DMS114 treated with DMSO at 0.1 percent for 48 hours (cell line): ENCODE results near the gene BET1.
"Not testable (repeated sequence)": the region's sequence is repeated elsewhere in the genome, so short reads cannot be mapped to it uniquely, and the experiment has no call there.

Experiments used
- DNase-seq: peaks from one replicate; lab custom pipeline; 2025; ENCODE audit not compliant: unreplicated experiment; lab: John Stamatoyannopoulos, UW

The BET1 gene, protein sequence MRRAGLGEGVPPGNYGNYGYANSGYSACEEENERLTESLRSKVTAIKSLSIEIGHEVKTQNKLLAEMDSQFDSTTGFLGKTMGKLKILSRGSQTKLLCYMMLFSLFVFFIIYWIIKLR

DNA sequence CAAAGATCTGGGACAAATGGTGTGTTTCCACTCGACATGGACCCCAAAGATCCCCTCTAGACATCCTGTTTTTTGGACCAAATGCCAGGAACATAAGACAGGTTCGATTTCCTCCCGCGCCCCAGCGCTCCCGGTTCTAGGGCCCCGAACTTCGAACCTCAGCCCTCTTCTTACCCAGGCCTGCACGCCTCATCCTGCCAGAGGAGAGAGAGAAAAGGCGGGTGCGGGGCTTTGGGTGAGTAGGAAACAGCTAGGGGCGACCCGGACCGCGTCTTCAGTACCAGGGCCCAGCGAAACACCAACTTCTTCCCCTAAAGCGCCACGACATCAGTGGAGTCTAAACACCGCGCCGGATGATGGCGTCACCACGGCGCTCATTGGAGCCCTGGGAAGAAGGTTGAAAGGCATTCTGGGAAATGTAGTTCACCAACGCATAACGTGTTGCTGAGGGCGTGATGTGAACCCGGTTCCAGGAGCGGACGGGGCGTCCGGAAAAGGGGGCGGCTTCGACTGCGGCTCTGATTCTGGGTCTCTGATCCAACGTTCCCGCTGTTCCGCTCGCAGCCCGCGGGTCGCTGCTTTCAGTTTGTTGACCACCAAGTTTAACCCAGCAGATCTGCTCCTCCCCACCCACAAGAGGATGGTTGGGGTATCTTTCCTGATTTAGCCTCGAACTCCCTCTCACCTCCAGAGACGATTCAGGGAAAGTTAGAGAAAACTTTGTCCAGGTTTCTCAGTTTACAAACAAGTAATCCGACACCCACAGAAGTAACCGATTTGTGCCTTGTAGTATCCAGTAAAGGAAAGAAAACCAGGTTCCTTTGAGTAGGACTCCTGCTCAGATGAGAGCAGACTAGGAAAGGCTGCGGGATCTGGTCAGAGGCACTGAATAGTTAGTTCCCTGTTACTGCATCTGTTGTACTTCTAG is at the start of gene BET1:
BET1 (minus strand) TSS at position 332 of the 928 bp plus-strand sequence; CDS start at position 193, 139 bp downstream.
- DNase-seq, result peak; percentile 91

DNA sequence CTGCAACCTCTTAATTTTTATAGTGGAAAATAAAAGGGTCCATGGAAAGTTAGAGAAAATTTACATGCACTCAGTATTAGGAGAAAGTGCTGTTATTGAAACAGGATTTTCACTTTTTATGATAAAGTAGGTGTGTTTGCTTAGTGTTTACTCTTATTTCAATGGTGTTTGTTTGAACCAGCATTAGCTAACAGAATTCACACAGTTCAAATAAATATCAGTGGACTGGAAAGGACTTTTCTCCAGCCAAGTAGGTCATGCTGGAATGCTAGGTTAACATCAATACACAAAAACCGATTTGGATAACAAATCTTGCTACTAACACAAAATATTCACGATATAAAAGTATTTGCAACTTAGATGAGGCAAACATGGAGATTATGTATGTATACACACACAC is 49.4 kb upstream of the BET1 start:
- no peak for DNase-seq

DNA sequence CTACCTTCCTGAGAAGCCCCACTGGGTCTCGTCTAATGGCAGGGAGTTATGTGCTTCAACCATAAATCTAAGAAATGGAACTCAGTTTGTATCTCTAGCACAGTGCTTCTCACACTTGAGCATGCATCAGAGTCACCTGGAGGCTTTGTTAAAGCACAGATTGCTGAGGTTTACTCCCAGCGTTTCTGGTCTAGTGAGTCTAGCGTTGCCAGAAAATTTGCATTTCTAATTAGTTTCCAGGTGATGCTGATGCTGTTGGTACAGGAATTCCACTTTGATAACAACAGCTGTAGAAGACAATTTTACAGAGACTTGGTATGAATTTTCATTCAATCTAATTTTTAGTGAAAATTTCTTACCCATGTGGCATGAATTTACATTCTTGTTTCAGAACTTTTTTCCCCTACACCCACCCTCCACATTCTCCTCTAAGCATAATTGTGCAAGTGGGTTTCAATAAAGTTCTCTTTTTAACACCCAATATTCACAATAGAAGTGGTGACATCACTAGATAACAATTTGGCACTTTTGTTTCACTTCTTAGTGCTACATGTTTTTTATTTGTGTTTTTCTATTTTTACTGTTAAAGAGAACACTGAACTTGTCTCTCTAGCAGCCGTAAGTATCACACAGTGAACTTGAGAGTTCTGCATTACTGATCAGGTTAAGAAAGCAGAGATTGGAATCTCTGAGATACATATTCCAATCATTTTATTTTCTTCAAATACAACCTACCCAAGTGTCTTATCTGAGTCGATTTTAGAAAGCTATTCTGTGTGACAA is 48.4 kb upstream of the BET1 start:
- DNase-seq, result no peak

DNA sequence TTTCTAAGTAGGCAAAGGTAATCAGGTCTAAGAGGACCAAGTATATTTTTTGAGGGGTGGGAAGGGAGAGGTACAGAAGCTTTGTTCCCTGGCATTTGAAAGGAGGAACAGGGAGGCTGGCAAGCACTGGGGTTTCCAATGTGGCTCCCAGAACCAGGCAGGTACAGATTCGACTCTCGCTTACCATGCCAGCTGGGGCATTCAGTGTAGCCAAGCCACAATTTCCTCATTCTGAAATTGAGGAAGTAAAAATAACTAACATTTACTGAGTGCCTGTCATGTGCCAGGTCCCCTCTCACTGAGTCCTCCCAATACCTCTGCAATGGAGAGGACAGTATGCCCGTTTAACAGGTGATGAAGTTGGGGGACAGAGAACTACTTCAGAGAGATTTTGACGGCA is 45.9 kb upstream of the BET1 start:
- no peak for DNase-seq

DNA sequence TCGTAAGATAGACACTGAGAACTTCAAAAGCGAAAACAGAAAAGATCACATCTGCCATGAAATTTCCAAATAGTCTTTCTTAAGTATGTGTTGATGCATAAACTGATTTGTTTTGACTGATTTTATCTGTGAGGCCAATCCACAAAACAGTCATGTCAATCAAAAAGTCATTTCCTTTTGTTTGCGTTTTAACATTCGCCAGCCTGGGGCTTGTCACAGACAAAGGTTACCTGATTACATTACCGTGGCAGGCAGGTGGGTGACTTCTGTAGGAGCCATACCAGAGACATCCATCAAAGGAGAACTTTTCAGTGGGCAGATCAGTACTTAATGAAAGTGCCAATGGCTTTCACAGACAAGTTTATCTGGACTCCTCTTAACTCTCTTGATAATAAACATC is 45.5 kb upstream of the BET1 start:
- no peak for DNase-seq

DNA sequence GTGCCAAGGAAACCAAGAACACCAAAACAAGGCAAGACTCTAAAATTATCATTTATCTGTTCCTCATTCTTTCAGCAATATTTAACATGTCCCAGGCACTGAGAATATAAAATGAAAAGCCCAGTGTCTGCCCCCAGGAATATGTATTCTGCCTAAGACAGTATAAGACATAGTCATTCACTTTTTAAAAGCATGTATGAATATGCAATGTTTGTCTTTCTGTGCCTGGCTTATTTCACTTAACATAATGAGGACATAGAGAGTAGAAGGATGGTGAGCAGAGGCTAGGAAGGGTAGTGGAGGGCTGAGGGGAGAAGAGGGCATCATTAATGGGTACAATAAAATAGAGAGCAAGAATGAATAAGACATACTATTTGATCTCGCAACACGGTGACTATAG is 44.6 kb upstream of the BET1 start:
- no peak for DNase-seq

DNA sequence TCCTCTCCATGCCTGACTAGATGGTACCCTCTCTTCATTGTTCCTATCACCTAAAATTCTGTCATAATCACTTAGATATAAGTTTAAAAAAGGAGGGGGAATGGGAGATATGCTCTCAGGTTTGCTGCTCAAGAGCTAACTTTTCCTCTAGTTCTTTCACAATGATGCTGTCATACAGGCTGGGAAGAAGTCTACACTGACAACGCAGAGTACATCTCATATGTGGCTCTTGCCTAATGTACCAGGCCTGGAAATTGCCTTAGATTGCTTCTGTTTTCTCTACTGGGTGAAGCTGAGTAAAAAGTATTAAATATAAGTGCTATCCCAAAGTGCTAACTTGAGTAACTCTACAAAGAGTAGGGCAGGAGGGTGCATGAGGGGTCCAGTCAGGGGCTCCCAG is 43.8 kb upstream of the BET1 start:
- DNase-seq, result no peak

DNA sequence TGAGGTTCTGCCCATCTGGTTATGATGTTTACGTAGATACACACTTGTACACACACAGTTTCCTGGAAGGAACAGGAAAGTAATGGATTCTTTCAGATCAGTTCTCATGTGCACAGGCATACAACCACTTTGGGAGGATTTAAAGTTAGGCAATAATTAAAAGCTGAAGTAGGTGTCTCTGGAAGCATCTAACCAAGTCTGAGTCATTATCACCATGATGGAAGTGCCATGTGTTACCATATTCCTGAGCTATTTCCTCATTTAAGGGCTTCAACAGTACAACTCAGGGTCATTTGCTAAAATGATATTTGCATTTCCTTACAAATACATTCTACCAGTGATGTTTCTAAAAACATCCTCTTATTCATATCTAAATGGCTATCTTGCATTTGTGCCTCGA is 41.4 kb upstream of the BET1 start:
- no peak for DNase-seq

DNA sequence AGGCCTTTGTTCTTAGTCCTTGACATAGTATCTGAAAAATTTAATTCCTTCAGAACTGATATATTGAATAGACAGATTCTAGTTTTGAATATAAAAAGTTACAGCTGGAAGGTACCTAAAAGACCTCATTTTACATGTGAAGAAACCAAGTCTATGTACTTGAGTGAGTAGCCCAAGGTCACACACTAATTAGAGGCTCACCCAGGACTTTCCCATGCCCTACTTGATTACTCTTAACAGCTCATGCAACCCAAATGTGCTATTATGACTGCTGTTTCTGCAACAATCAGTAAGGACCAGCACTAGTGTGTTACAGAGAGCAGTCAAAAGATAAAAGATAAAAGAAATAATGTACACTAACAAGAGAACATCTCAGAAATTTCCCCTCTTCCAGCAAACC is 40.7 kb upstream of the BET1 start:
- DNase-seq, result no peak

DNA sequence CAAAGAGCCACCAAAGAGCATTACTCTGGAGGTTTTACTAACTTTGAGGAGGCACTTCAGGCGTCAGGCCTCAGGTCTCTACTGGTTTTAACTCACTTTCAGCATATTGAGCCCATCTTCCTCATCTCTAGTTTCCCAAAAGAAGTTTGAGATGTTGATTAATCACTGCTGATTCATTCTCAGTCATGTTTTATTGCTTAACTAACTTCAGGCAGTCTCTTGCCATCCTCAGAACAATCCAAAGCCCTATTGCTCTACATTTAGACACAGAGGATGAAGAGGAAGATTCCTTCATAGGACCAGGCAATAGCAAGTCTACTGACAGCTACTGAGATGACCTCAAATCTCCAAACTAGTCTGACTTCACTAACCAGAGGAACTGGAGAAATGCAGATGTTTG is 39.1 kb upstream of the BET1 start:
- no peak for DNase-seq

DNA sequence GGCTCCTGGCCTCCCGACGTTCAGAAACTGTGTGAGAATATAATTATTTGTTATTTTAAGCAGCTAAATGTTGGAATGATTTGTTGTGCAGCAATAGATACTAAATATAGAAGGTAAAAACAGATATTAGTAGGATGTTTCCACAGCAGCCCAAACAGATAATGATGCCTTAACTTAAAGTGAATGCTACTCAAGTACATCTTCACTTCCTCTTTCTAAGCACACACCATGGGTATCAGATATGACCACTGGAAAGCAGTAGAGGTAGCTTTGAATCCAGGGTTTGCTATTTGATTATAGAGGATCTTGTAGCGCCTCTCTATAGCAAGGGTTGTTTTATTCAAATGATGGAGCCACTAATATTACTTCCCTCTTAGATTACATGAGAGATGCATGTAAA is 38.2 kb upstream of the BET1 start:
- no peak for DNase-seq

DNA sequence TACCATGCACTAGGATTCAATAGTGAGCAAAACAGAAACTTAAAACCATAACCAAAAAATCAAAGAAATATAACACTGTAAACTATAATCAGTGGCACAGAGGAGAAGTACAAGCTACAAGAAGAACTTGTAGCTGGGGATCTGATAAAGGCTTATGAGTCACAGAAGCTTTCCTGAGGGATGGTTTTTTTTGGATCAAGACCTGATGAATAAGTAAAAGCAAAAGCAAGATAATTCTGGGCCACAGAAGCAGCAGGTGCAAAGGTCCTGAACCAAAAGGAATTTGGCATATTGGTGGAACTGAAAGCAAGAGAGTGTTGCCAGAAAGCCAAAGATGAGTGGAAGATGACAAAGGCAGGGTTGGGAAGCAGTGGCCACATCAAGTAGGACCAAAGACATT is 37.4 kb upstream of the BET1 start:
- DNase-seq, result no peak

DNA sequence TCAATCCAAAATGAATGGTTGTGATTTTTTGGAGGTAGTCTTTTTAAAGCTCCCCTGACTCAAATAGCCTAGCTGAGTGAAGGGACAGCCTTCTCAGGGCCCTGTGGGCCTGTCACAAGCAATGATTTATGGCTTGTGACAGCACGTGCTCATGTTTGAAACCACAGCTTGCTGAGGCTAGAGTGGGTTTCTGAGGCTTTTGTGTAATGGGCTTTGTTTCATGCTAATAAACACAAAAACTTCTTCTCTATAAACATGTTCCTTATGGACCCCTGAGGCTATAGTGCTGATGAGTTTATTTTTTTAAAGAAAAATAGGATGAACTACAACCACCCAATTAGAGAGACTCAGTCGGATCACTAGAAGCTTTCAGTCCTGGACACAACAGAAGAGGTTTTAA is 36.1 kb upstream of the BET1 start:
- DNase-seq, result no peak

DNA sequence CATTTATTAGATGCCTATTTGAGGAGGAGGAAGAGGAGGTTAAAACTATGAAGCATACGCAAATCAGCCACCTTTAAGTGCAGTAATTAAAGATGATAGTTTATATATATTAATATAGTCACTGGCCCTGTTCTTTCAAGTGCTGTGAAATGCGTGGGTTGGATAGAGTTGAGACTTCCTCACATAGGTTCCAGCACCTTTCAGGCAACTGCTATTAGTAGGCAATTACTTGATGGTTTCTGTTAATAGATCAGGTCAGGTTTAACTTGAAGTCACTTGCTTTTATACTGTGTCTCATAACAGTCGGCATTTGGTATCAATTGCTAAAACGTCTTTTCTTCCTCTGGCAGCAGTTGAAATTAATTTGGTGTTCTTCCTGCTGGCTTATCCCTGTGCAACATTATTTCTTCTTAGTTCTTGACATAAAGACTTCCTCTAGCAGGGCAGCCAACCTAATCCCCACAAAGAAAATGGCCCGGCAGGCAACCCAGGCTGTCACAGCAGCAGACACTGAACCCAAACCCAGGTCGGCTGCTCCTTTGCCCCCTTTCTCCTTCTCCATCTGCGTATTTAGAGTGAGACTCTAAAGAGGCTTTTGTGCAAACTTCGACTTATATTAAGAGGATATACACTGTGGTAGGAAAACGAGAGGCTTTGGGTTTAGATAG is 35.3 kb upstream of the BET1 start:
- DNase-seq, result no peak

DNA sequence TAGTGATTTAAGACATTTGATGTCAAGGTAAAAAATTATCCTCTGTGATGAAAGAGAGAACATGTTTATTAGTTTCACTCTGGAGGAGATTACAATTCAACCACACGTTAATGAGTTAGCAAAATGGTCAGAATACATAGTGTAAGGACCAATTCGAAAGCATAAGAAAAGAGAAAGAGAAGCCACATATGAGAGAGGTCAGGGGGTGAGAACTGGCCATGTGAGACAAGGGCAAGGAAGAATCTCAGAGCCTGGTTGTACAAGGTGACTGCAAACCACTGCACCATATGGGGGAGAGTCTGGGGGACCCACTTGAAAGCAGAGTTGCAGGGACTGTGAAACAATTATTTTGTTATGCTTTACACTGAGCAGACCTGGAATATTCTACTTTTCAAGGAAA is 27.7 kb upstream of the BET1 start:
- no peak for DNase-seq

DNA sequence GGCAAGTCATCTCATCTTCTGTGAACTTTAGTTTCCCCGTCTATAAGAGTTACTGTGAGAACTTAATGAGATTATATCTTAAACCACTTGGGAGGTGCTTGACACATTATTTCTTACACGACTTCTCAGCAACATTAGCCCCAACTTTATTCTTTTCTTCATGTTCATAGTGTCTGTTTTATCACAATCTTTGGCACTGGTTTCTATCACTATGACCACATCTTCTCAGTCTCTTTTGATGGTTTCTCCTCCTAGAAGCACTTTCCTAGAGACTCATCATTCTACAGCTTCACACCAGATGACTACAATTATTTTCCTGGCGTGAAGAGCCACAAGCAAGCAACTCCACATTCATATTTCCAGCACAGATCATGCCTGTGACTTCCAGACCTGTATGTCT is 26.5 kb upstream of the BET1 start:
- DNase-seq, result no peak

DNA sequence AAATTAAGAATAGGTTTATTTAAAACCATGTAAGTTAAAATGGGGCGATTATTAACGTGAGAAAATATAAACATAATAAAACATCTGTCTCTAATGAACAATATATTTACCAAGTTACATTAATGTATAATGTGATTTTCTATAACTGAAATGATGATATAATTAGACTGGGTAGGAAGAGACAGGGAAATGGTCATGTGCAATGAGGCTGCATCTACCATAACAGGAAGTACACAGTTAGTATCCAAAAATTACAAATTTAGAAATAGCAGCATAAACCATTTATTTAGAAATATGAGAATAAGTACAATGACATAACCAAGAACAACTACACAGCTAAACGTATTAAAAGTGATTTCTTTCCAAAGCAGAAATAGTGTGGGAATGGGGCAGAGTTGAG is 25.8 kb upstream of the BET1 start:
- DNase-seq, result no peak

DNA sequence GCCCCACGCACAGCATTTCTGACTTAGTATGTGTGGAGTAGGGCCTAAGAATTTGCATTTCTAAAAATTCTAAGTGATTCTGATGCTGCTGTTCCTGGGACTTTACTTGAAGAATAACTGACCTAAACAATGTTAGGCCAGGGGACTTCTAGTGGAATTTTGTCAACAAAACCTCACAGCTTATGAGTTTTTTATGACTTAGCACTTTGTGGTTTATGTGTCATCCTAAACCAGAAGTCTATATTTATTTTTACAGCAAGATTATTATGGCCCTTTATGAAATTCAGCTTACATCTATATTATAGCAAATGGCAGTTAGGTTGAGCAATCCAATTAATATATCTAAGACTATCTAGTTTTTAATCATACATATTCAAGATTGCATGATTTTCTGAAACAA is 24.6 kb upstream of the BET1 start:
- no peak for DNase-seq

DNA sequence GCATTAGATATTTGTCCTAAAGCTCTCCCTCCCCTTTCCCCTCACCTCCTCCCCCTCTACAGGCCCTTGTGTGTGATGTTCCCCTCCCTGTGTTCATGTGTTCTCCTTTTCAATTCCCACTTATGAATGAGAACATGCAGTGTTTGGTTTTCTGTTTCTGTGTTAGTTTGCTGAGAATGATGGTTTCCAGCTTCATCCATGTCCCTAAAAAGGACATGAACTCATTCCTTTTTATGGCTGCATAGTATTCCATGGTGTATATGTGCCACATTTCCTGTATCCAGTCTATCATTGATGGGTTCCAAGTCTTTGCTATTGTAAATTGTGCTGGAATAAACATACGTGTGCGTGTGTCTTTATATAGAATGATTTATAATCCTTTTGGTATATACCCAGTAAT is 22.5 kb upstream of the BET1 start:
- not testable (repeated sequence) for DNase-seq

DNA sequence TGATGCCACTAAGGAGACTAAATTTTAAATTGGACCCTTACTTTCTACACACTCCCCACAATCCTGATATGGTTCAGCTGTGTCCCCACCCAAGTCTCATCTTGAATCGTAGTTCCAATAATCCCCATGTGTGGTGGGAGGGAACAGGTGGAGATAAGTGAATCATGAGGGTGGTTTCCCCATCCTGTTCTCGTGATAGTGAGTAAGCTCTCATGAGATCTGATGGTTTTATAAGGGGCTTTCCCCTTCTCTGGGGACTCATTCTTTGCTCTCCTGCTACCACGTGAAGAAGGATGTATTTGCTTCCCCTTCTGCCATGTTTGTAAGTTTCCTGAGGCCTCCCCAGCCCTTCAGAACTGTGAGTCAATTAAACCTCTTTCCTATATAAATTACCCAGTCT is 18.4 kb upstream of the BET1 start:
- no peak for DNase-seq

DNA sequence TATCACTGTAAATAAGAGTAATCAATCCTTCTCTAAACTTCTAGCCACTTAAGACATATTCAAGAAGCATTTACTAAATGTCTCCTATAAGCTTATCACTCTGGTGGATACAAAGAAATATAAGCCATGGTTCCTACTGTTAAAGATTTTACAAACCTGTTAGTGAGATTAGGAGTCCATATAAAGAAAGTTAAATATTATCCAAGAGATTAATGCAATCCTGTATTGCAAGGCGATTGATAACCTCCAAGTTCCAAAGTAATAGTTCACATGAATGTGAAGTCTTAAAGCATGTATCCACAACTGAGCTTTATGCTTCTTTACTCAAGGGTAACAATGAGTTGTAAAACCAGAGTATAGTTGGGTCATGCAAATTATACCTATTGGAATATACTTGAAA is 12.6 kb upstream of the BET1 start:
- no peak for DNase-seq

DNA sequence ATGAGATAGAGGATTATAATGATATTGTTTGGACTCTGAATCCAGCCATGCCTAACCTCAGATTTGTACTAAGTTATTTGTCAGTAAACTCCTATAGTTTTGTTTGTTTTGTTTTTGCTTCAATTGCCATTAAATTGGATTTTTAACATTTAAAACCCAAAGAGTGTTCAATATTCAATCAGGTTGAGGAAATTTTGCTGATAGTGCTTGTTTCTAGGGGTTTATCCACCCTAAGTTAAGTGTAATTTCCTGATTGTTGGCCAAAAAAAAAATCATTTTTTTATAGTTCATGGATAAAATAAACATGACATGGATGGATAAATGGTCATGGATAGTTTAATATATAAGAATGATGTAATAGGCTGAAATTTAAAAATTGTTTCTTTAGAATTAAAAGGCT is 11.4 kb upstream of the BET1 start:
- DNase-seq, result no peak
